PC-3 (cell line): ENCODE measurements around the gene LPIN1. TPM values are rescaled to one million over a fixed set of nuclear protein-coding genes. Genes with fewer than 3 reads are reported as not detected.

Experiments
- ATAC-seq: fragments of 200-7000 bp; cut with Tn5 transposase; 2 replicates; pipeline ENCODE4 v1.9.1; 2020; ENCODE audit warnings: mild to moderate bottlenecking, moderate library complexity
- BruUV-seq: library from RNA; stranded (reverse); fragments of 400-500 nt; replicated peaks from 2 replicates; lab custom pipeline; 2021; lab: Mats Ljungman, UMichigan
- CTCF ChIA-PET: fragments of 300-600 bp; sonication (Branson Sonifier 250); formaldehyde crosslinking; loops from one replicate; lab custom pipeline; 2022; ENCODE audit warnings: antibody characterized with exemption; lab: Charles Lee
- POLR2A ChIA-PET: fragments of 300-600 bp; sonication (Branson Sonifier 250); formaldehyde crosslinking; loops from one replicate; lab custom pipeline; 2022; ENCODE audit warnings: antibody characterized with exemption; ENCODE audit not compliant: unreplicated experiment; lab: Charles Lee
- DNase-seq: peaks from one replicate; pipeline ENCODE4 v3.0.0-alpha.2; 2015
- H2AFZ ChIP-seq: fragments of 300-600 bp; sonication (generic); 2 replicates; pipeline ENCODE4 v1.6.0; 2016; ENCODE audit warnings: antibody characterized with exemption, low read length
- H3F3A ChIP-seq: fragments of 300-600 bp; sonication (generic); one replicate; pipeline ENCODE4 v1.6.0; 2017; ENCODE audit warnings: antibody characterized with exemption, low read length, control low read depth, mild to moderate bottlenecking; ENCODE audit not compliant: unreplicated experiment
- H3K27ac ChIP-seq: fragments of 300-600 bp; sonication (generic); 2 replicates; pipeline ENCODE4 v1.5.1; 2016; ENCODE audit warnings: mild to moderate bottlenecking, low read length
- H3K27me3 ChIP-seq: fragments of 300-600 bp; sonication (generic); 2 replicates; pipeline ENCODE4 v1.6.1; 2016; ENCODE audit warnings: low read length, mixed read lengths
- H3K36me3 ChIP-seq: fragments of 300-600 bp; sonication (generic); 2 replicates; pipeline ENCODE4 v1.6.1; 2016; ENCODE audit warnings: low read depth, mixed run types, low read length, mixed read lengths
- H3K4me1 ChIP-seq: fragments of 300-600 bp; sonication (generic); 2 replicates; pipeline ENCODE4 v1.5.1; 2016; ENCODE audit warnings: low read length; ENCODE audit not compliant: insufficient read depth
- H3K4me2 ChIP-seq: fragments of 300-600 bp; sonication (generic); 2 replicates; pipeline ENCODE4 v1.6.0; 2016; ENCODE audit warnings: low read length
- H3K4me3 ChIP-seq: fragments of 300-600 bp; sonication (generic); 2 replicates; pipeline ENCODE4 v1.5.1; 2016; ENCODE audit warnings: mild to moderate bottlenecking, low read length, mixed read lengths
- H3K79me2 ChIP-seq: fragments of 300-600 bp; sonication (generic); 2 replicates; pipeline ENCODE4 v1.6.1; 2017; ENCODE audit warnings: low read length, mixed read lengths
- H3K9ac ChIP-seq: fragments of 300-600 bp; sonication (generic); 2 replicates; pipeline ENCODE4 v1.6.0; 2016; ENCODE audit warnings: mild to moderate bottlenecking, low read length
- H3K9me2 ChIP-seq: fragments of 300-600 bp; sonication (generic); replicated peaks from 2 replicates; pipeline ENCODE4 v1.6.1; 2016; ENCODE audit warnings: mixed run types, low read length, mixed read lengths
- H3K9me3 ChIP-seq: fragments of 300-600 bp; sonication (generic); 2 replicates; pipeline ENCODE4 v1.6.1; 2016; ENCODE audit warnings: low read length, mixed read lengths
- H4K20me1 ChIP-seq: fragments of 300-600 bp; sonication (generic); 2 replicates; pipeline ENCODE4 v1.6.1; 2016; ENCODE audit warnings: low read length, mixed read lengths
- CTCF ChIP-seq: fragments of 300-600 bp; sonication (generic); conservative IDR thresholded peaks from 2 replicates; pipeline ENCODE4 v1.5.1; 2017; ENCODE audit warnings: antibody characterized with exemption, low read depth, mild to moderate bottlenecking, low read length
- EZH2 ChIP-seq: fragments of 300-600 bp; sonication (generic); IDR thresholded peaks from one replicate; pipeline ENCODE4 v1.6.1; 2017; ENCODE audit warnings: antibody characterized with exemption, mild to moderate bottlenecking, low read length; ENCODE audit not compliant: unreplicated experiment
- EZH2phosphoT487 ChIP-seq: fragments of 300-600 bp; sonication (generic); IDR thresholded peaks from 2 replicates; pipeline ENCODE4 v1.6.1; 2018; ENCODE audit warnings: mild to moderate bottlenecking, antibody characterized with exemption, low read length, borderline replicate concordance
- intact Hi-C: fragments of 100-400 bp; cut with micrococcal nuclease; formaldehyde crosslinking; loops from 2 replicates; pipeline ENCODE4 v1.9.0; 2023
- total RNA-seq: library from RNA; depleted of rRNA; stranded (reverse); fragments of >200 nt; gene quantifications from 2 replicates; pipeline ENCODE4 v1.2.3, GENCODE V29; 2014

Gene LPIN1
- total RNA-seq, 1 experiment from 2014 or later: 40.9 TPM

- Histone ChIP-seq H3K36me3 (no peaks in the 10 kb centered on the region), H3K27me3 (no peaks in the 10 kb centered on the region), H3K9ac (no peak overlapping the region), H3K4me2 (no peak overlapping the region), H3F3A (no peaks in the 10 kb centered on the region), H3K27ac (no peak overlapping the region), H4K20me1 (no peaks in the 10 kb centered on the region), H3K4me3 (no peak overlapping the region), H3K4me1 (peaks cover 10% of the 10 kb centered on the region), H3K9me3 (no peaks in the 10 kb centered on the region), H2AFZ (no peak overlapping the region), H3K79me2 (no peaks in the 10 kb centered on the region), H3K9me2 (no peaks in the 10 kb centered on the region)
- intact Hi-C loops: loop anchor here (10.0 kb wide), 3 partner anchors 189 to 1069 kb away; no protein-coding TSS in a partner anchor
- ChIA-PET POLR2A (no interaction called here), CTCF (no interaction called here)
- DNase-seq (no peak), ATAC-seq (no peak)
- TF ChIP-seq EZH2phosphoT487 (no peak), EZH2 (no peak), CTCF (no peak)
- BruUV-seq: no TSS peak
These were observed 118.9 kb downstream of the LPIN1 start for GRCh38 chr2:11865378-11865777.

- no peaks in the 10 kb centered on the region for H3F3A ChIP-seq
- H3K36me3 ChIP-seq: no peaks in the 10 kb centered on the region
- DNase-seq: no peak
- no peaks in the 10 kb centered on the region for H3K9me3 ChIP-seq
- H3K27ac ChIP-seq: no peak overlapping the region
- no peak overlapping the region for H3K4me3 ChIP-seq
- no peak overlapping the region for H2AFZ ChIP-seq
- H3K9ac ChIP-seq: no peak overlapping the region
- H3K4me2 ChIP-seq: no peak overlapping the region
- no peaks in the 10 kb centered on the region for H3K79me2 ChIP-seq
- H3K9me2 ChIP-seq: no peaks in the 10 kb centered on the region
- peaks cover 10% of the 10 kb centered on the region for H3K4me1 ChIP-seq
- BruUV-seq: no TSS peak
- POLR2A ChIA-PET: no interaction called here
- H3K27me3 ChIP-seq: no peaks in the 10 kb centered on the region
- CTCF ChIA-PET: no interaction called here
- no peaks in the 10 kb centered on the region for H4K20me1 ChIP-seq
- no peak for ATAC-seq
- intact Hi-C loops: loop anchor here (10.0 kb wide), 3 partner anchors 189 to 1069 kb away; no protein-coding TSS in a partner anchor
- no peak for TF ChIP-seq CTCF
- TF ChIP-seq EZH2: no peak
- no peak for TF ChIP-seq EZH2phosphoT487
These were observed 119.4 kb downstream of the LPIN1 start for GRCh38 chr2:11865805-11866204.

GRCh38 chr2:11866358-11867335 is 120.2 kb downstream of the LPIN1 start:
- intact Hi-C loops: loop anchor here (10.0 kb wide), 3 partner anchors 188 to 1068 kb away; no protein-coding TSS in a partner anchor
- H2AFZ ChIP-seq: no peak overlapping the region
- DNase-seq (no peak), ATAC-seq (no peak)
- POLR2A ChIA-PET: no interaction called here
- no peak overlapping the region for H3K4me2 ChIP-seq
- no peaks in the 10 kb centered on the region for H3K27me3 ChIP-seq
- CTCF ChIA-PET: no interaction called here
- no TSS peak for BruUV-seq
- no peak overlapping the region for H3K9ac ChIP-seq
- no peaks in the 10 kb centered on the region for H3K79me2 ChIP-seq
- no peaks in the 10 kb centered on the region for H3K9me2 ChIP-seq
- no peak overlapping the region for H3K4me3 ChIP-seq
- H4K20me1 ChIP-seq: no peaks in the 10 kb centered on the region
- H3K36me3 ChIP-seq: no peaks in the 10 kb centered on the region
- H3K9me3 ChIP-seq: no peaks in the 10 kb centered on the region
- H3K27ac ChIP-seq: no peak overlapping the region
- no peaks in the 10 kb centered on the region for H3F3A ChIP-seq
- H3K4me1 ChIP-seq: peaks cover 10% of the 10 kb centered on the region
- TF ChIP-seq EZH2phosphoT487 (no peak), CTCF (no peak), EZH2 (no peak)
